Breast epithelium (tissue), 4 donors: ENCODE measurements around the gene DEFB121. TPM values are rescaled to one million over a fixed set of nuclear protein-coding genes. Genes with fewer than 3 reads are reported as not detected.

Experiments
- DNase-seq, 2 donors: peaks; one replicate each; pipeline ENCODE4 v3.0.0-alpha.2; 2019; ENCODE audit warnings: low spot score in 2 of 2
- H3K27ac ChIP-seq, 2 donors: fragments of 200-600 bp; sonication (generic) in 1 of 2; one replicate each; pipeline ENCODE4 v1.5.1; 2016 to 2019; ENCODE audit warnings: mild to moderate bottlenecking in 1 of 2
- H3K27me3 ChIP-seq, 2 donors: fragments of 200-600 bp; sonication (generic) in 1 of 2; one replicate each; pipeline versions ENCODE4 v1.5.1 to v1.6.0; 2017 to 2019; ENCODE audit warnings: control low read depth in 1 of 2, mild to moderate bottlenecking in 1 of 2
- H3K36me3 ChIP-seq: fragments of 200-600 bp; one replicate; pipeline ENCODE4 v1.5.1; 2019
- H3K4me1 ChIP-seq, 2 donors: fragments of 200-600 bp; sonication (generic); one replicate each; pipeline ENCODE4 v1.5.1; 2016 to 2019; ENCODE audit warnings: control low read depth in 1 of 2
- H3K4me3 ChIP-seq, 3 donors: fragments of 200-600 bp; sonication (generic); 1 replicate in 2 of 3; 2 replicates in 1 of 3; pipeline ENCODE4 v1.5.1; 2016 to 2019; ENCODE audit warnings: mild to moderate bottlenecking in 3 of 3, moderate library complexity in 2 of 3
- H3K9me3 ChIP-seq, 2 donors: fragments of 200-600 bp; sonication (generic) in 1 of 2; one replicate each; pipeline ENCODE4 v1.5.1; 2016 to 2019; ENCODE audit warnings: control low read depth in 1 of 2
- POLR2A ChIP-seq: fragments of 450-650 bp; IDR thresholded peaks from one replicate; pipeline ENCODE4 v1.6.1; 2016; ENCODE audit warnings: antibody characterized with exemption, mild to moderate bottlenecking, moderate library complexity
- POLR2AphosphoS5 ChIP-seq, 3 donors: sonication (generic); formaldehyde crosslinking; IDR thresholded peaks; one replicate each; pipeline ENCODE4 v1.6.1; 2017; ENCODE audit warnings: antibody characterized with exemption in 3 of 3
- intact Hi-C: fragments of 100-400 bp; cut with DNase I; formaldehyde crosslinking; loops from one replicate; pipeline ENCODE4 v1.15.1; 2023; ENCODE audit warnings: low total_unique reads
- total RNA-seq, 3 donors: library from RNA; depleted of rRNA; stranded (reverse); fragments of >200 nt; gene quantifications; one replicate each; pipeline ENCODE4 v1.1.0, GENCODE V29; 2016
- TF ChIP-seq, protein P1 (sequence below), 3 donors: fragments of 450-650 bp; IDR thresholded peaks; one replicate each; pipeline ENCODE4 v1.5.1; 2016 to 2017; ENCODE audit warnings: antibody characterized with exemption in 3 of 3, mild to moderate bottlenecking in 3 of 3, moderate library complexity in 3 of 3

Gene DEFB121
- total RNA-seq, 3 donors from 2014 or later = not detected

DNA sequence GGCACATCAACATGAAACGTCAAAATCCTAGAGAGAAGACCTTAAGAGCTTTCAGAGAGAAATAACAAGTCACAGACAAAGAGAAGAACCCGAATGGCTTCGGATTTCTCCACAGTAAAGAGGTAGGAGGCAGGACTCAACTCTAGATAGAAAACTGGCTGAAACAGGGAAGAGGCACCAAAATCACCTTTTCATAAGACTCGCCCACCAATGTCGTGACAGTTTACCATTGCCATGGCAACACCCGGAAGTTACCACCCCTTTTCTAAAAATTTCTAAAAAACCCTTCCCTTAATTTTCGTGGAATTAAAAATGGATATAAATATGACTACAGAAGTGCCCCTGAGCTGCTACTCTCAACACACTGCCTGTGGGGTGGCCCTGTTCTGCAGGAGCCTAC lies 12.3 kb upstream of the DEFB121 start:
- no peak for TF ChIP-seq POLR2AphosphoS5 (IDR thresholded peaks at IDR 0.05)
- TF ChIP-seq, protein P1, sequence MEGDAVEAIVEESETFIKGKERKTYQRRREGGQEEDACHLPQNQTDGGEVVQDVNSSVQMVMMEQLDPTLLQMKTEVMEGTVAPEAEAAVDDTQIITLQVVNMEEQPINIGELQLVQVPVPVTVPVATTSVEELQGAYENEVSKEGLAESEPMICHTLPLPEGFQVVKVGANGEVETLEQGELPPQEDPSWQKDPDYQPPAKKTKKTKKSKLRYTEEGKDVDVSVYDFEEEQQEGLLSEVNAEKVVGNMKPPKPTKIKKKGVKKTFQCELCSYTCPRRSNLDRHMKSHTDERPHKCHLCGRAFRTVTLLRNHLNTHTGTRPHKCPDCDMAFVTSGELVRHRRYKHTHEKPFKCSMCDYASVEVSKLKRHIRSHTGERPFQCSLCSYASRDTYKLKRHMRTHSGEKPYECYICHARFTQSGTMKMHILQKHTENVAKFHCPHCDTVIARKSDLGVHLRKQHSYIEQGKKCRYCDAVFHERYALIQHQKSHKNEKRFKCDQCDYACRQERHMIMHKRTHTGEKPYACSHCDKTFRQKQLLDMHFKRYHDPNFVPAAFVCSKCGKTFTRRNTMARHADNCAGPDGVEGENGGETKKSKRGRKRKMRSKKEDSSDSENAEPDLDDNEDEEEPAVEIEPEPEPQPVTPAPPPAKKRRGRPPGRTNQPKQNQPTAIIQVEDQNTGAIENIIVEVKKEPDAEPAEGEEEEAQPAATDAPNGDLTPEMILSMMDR (IDR thresholded peaks at IDR 0.05) = no peak
- no peak for TF ChIP-seq POLR2A
- DNase-seq = no peak
- Histone ChIP-seq H3K4me1 (no peaks in the 10 kb centered on the region), H3K9me3 (no peaks in the 10 kb centered on the region), H3K4me3 (no peak overlapping the region), H3K27ac (no peak overlapping the region), H3K27me3 (no peaks in the 10 kb centered on the region), H3K36me3 (no peaks in the 10 kb centered on the region)
- intact Hi-C loops = no loop called here

DNA sequence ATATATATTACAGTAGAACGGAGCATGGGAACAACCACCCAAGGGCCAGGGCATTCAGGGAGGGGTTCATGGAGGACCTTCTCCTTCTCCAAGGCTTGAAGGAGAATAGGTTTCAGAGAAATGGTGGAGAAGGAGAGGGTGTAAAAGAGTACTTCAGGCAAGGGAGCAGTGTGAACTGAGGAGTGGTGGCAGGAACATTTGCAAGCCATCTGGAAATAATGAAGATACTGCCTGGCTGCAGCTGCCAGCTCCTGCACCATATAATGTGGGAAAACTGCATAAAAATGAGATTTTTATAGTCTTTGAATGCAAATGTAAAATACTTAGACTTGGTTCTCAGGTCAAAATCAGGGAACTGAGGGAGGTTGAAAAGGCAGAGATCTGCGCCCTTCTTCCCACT lies 9.6 kb upstream of the DEFB121 start:
- intact Hi-C loops = no loop called here
- no peak for DNase-seq
- TF ChIP-seq POLR2A = no peak
- TF ChIP-seq POLR2AphosphoS5 (IDR thresholded peaks at IDR 0.05) = no peak

DNA sequence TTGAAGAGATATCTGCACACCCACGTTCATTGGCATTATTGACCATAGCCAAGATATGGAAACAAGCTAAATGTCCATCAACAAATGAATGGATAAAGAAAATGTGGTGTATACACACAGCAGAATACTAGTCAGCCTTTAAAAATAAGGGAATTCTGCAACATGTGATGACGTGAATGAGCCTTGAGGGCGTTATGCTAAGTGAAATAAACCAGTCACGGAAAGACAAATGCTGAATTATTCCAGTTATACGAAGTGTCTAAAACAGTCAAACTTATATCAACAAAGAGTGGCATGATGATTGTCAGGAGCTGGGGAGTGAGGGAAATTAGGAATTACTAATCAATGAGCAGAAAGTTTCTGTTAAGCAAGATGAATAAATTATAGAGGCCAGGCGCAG lies 8.4 kb upstream of the DEFB121 start:
- Histone ChIP-seq H3K36me3 (no peaks in the 10 kb centered on the region), H3K4me3 (no peak overlapping the region), H3K27me3 (no peaks in the 10 kb centered on the region), H3K27ac (no peak overlapping the region), H3K9me3 (no peaks in the 10 kb centered on the region), H3K4me1 (no peaks in the 10 kb centered on the region)
- intact Hi-C loops = no loop called here
- TF ChIP-seq POLR2A (no peak), POLR2AphosphoS5 (IDR thresholded peaks at IDR 0.05) (no peak)
- TF ChIP-seq, protein P1 (IDR thresholded peaks at IDR 0.05) = no peak
- DNase-seq = no peak

More for the DNA sequence above, 9.6 kb upstream of the DEFB121 start:
- Histone ChIP-seq H3K27ac (no peak overlapping the region), H3K36me3 (no peaks in the 10 kb centered on the region), H3K9me3 (no peaks in the 10 kb centered on the region), H3K27me3 (no peaks in the 10 kb centered on the region), H3K4me1 (no peaks in the 10 kb centered on the region), H3K4me3 (no peak overlapping the region)

DNA sequence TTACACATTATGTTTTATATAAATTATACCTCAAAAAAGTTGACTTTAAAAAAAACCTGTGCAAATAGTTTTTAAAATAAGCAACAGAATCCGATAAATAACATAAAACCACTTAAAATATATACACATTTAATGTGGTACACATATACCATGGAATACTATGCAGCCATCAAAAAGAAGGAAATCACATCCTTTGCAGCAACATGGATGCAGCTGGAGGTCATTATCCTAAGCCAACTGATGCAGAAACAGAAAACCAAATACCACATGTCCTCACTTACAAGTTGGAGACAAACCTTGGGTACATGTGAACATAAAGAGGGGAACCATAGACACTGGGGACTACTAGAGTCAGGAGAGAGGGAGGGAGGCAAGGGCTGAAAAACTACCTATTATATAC lies 4.0 kb upstream of the DEFB121 start:
- intact Hi-C loops = no loop called here
- H3K36me3 ChIP-seq = no peaks in the 10 kb centered on the region
- DNase-seq = no peak
- H3K4me1 ChIP-seq = no peaks in the 10 kb centered on the region
- TF ChIP-seq POLR2A = no peak
- TF ChIP-seq, protein P1 (IDR thresholded peaks at IDR 0.05) = no peak
- no peak for TF ChIP-seq POLR2AphosphoS5 (IDR thresholded peaks at IDR 0.05)
- H3K27ac ChIP-seq = no peak overlapping the region
- no peaks in the 10 kb centered on the region for H3K9me3 ChIP-seq
- no peak overlapping the region for H3K4me3 ChIP-seq
- H3K27me3 ChIP-seq = no peaks in the 10 kb centered on the region

DNA sequence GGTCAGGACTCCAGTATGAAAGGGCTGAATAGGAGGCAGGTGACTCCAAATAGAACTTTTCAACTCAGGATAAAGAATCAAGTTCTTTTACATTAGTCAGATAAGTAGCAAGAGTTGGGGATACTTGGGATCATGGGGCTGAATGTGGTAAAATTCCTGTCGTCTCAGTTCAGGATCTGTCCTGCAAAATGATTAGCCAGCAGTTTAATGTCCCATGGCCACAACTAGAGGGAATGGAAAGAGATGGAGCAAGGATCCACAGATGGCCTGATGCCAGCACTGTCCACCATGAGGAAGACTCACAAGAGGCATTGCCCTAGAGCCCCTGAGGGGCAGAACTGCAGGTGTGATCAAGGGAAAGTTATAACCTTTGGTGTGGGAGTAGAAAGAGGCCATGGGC lies 2.1 kb downstream of the DEFB121 start:
- no peaks in the 10 kb centered on the region for H3K36me3 ChIP-seq
- H3K9me3 ChIP-seq = no peaks in the 10 kb centered on the region
- no peak for DNase-seq
- intact Hi-C loops = no loop called here
- TF ChIP-seq POLR2AphosphoS5 (IDR thresholded peaks at IDR 0.05) (no peak), POLR2A (no peak)
- TF ChIP-seq, protein P1 (IDR thresholded peaks at IDR 0.05) = no peak
- H3K27me3 ChIP-seq = peaks cover 0 to 5% of the 10 kb centered on the region in 2 donors
- H3K4me1 ChIP-seq = no peaks in the 10 kb centered on the region
- H3K4me3 ChIP-seq = no peak overlapping the region
- H3K27ac ChIP-seq = no peak overlapping the region

DNA sequence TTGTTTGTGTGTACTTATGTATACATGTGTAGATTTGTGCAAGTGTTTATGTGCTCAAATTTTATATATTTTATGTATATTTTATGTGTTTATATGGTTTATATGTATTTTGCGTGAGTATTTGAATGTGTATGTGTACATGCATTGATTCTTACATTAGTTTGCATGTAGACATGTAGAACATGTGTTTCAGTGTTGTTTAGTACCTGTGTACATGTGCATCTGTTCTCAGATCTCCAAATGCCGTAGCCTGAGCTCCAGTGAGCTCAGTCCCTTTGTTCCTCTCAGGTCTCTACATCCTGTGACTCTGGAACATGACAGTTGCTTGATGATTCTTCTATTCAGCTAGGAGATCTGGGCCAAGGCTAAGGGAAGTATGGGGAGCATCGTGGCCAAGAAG lies 11.1 kb downstream of the DEFB121 start:
- TF ChIP-seq POLR2A (no peak), POLR2AphosphoS5 (IDR thresholded peaks at IDR 0.05) (no peak)
- TF ChIP-seq, protein P1 (IDR thresholded peaks at IDR 0.05) = no peak
- H3K27ac ChIP-seq = no peak overlapping the region
- peaks cover 0 to 5% of the 10 kb centered on the region in 2 donors for H3K27me3 ChIP-seq
- DNase-seq = no peak
- no peaks in the 10 kb centered on the region for H3K4me1 ChIP-seq
- H3K36me3 ChIP-seq = no peaks in the 10 kb centered on the region
- intact Hi-C loops = no loop called here
- no peaks in the 10 kb centered on the region for H3K9me3 ChIP-seq
- no peak overlapping the region for H3K4me3 ChIP-seq
